ENCODE measurements around the gene GPC6. TPM values are rescaled to one million over a fixed set of nuclear protein-coding genes. Genes with fewer than 3 reads are reported as not detected.
"Not testable (repeated sequence)": the region's sequence is repeated elsewhere in the genome, so short reads cannot be mapped to it uniquely, and the experiment has no call there.

The GPC6 gene
- total RNA-seq, 1 donor from 2014 or later: 50.3 TPM

DNA sequence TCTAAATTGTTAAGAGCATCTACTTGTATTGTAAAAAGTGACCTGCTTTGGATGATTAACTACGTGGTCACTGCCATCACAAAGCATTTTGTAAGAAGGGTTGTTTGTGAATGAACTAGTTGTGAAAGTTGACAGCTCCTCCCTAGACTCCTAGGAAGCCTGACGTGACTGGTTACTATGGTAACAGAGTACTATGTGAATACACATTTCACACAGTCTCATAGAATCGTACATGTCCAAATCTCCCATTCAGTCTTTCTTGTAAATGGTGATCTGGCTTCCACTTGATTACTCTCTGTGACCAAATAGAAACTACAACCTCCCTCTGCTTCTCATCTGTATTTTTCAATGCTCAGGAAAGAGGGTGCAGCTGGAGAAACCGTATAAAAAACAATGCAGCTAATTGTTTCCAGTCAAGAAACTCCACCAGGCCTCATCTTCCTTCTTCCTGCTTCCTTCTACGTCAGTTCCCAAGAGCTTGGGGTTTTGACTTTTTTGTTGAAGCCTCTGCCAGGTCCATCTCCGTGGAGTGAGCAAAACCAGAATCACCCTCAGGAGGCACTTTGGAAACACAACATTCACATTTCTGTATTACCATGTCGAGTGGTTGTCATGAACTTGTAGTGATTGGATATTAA lies 83.4 kb downstream of the GPC6 start:
- H3K4me3 Mint-ChIP-seq (ENCODE audit: low read depth): no peak overlapping the region
- DNase-seq (ENCODE audit: low spot score, unreplicated experiment): no peak
- peak overlapping the region; percentile 63 for H3K27ac Mint-ChIP-seq
- H3K36me3 Mint-ChIP-seq (ENCODE audit: insufficient read depth): no peaks in the 10 kb centered on the region
- peaks cover 16% of the 10 kb centered on the region for H3K4me1 Mint-ChIP-seq (ENCODE audit: low read depth)
- no peaks in the 10 kb centered on the region for H3K9me3 Mint-ChIP-seq (ENCODE audit: low read depth)
- TF ChIP-seq, protein P1, sequence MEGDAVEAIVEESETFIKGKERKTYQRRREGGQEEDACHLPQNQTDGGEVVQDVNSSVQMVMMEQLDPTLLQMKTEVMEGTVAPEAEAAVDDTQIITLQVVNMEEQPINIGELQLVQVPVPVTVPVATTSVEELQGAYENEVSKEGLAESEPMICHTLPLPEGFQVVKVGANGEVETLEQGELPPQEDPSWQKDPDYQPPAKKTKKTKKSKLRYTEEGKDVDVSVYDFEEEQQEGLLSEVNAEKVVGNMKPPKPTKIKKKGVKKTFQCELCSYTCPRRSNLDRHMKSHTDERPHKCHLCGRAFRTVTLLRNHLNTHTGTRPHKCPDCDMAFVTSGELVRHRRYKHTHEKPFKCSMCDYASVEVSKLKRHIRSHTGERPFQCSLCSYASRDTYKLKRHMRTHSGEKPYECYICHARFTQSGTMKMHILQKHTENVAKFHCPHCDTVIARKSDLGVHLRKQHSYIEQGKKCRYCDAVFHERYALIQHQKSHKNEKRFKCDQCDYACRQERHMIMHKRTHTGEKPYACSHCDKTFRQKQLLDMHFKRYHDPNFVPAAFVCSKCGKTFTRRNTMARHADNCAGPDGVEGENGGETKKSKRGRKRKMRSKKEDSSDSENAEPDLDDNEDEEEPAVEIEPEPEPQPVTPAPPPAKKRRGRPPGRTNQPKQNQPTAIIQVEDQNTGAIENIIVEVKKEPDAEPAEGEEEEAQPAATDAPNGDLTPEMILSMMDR (IDR thresholded peaks at IDR 0.05; ENCODE audit: unreplicated experiment): no peak
- no peaks in the 10 kb centered on the region for H3K27me3 Mint-ChIP-seq

DNA sequence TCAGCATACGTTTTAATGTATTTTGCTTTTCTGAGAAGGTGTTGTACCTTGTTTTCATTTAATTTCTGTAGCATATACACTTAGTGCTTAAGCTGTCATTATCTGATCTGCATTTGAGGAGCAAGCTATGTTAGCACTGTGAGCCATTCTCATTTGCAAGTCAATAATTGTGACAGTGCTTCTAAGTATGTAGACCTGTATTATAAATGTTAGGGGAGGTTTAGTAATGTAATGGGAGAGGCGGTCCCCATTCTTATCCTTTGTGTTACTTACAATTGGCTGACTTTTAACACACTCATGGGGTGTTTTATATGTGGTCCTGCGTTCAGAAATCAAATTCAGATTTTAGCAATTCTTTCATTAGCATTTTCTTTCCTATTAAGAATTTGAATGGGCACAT lies 90.2 kb downstream of the GPC6 start:
- no peak for DNase-seq (ENCODE audit: low spot score, unreplicated experiment)
- peaks cover 8% of the 10 kb centered on the region for H3K4me1 Mint-ChIP-seq (ENCODE audit: low read depth)
- H3K9me3 Mint-ChIP-seq (ENCODE audit: low read depth): no peaks in the 10 kb centered on the region
- H3K27me3 Mint-ChIP-seq: no peaks in the 10 kb centered on the region
- H3K27ac Mint-ChIP-seq: no peak overlapping the region
- no peaks in the 10 kb centered on the region for H3K36me3 Mint-ChIP-seq (ENCODE audit: insufficient read depth)
- H3K4me3 Mint-ChIP-seq (ENCODE audit: low read depth): no peak overlapping the region
- TF ChIP-seq, protein P1 (IDR thresholded peaks at IDR 0.05; ENCODE audit: unreplicated experiment): no peak

DNA sequence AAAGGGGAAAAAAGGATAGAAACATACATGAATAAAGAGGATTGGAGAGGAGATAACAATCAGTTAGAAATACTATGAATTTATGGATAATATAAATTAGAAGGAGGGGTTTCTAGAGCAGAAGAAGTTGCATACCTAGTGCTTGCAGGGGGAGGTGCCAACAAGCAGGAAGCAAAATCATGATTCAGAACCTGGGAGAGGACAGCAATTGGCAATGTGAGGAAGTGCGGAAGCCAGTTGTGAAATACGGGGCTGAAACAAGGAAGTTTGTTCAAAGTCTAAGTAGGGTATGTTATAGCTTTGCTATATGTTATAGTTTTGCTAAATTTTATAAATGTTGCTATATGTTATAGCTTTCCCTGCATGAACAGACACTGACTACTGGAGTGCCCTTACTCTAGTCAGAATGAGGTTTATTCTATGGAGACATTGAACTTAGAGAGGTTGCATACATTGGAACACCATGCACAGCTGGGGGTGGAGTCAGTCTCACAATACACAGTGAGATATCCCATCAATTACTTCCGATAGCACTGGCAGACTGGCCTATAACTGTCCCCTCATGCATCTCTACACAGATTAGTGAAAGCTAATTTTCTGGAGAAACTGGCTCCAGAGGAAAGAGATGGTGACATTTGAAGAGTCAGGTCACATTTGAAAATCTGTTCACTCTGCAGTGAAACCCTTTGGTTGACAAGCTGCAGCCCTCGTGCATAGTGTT lies 92.1 kb downstream of the GPC6 start:
- no peaks in the 10 kb centered on the region for H3K27me3 Mint-ChIP-seq
- no peak overlapping the region for H3K4me3 Mint-ChIP-seq (ENCODE audit: low read depth)
- no peaks in the 10 kb centered on the region for H3K36me3 Mint-ChIP-seq (ENCODE audit: insufficient read depth)
- DNase-seq (ENCODE audit: low spot score, unreplicated experiment): no peak
- H3K27ac Mint-ChIP-seq: no peak overlapping the region
- peaks cover 8% of the 10 kb centered on the region for H3K4me1 Mint-ChIP-seq (ENCODE audit: low read depth)
- TF ChIP-seq, protein P1 (IDR thresholded peaks at IDR 0.05; ENCODE audit: unreplicated experiment): no peak
- no peaks in the 10 kb centered on the region for H3K9me3 Mint-ChIP-seq (ENCODE audit: low read depth)

DNA sequence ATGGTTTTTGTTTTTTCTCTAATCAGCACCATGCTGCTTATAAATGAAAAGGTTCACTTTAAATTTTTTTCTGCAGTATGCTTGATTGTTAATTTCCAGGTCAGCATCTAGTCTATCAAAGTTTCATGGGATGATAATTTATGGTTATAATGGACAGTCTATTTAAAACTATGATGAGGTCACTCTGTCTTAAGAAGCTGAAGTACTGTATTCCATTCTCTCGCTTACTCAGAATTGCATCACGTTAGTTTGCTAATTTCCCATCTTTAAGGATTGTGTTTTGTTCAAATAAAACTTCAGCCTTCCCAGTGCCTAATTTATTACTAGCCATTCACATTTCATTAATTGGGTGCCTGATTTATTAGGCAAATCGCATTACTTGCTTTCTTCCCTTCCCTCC lies 94.3 kb downstream of the GPC6 start:
- H3K4me1 Mint-ChIP-seq (ENCODE audit: low read depth): peaks cover 7% of the 10 kb centered on the region
- DNase-seq (ENCODE audit: low spot score, unreplicated experiment): no peak
- TF ChIP-seq, protein P1 (IDR thresholded peaks at IDR 0.05; ENCODE audit: unreplicated experiment): no peak
- no peak overlapping the region for H3K4me3 Mint-ChIP-seq (ENCODE audit: low read depth)
- H3K36me3 Mint-ChIP-seq (ENCODE audit: insufficient read depth): no peaks in the 10 kb centered on the region
- no peaks in the 10 kb centered on the region for H3K27me3 Mint-ChIP-seq
- no peak overlapping the region for H3K27ac Mint-ChIP-seq
- H3K9me3 Mint-ChIP-seq (ENCODE audit: low read depth): no peaks in the 10 kb centered on the region

DNA sequence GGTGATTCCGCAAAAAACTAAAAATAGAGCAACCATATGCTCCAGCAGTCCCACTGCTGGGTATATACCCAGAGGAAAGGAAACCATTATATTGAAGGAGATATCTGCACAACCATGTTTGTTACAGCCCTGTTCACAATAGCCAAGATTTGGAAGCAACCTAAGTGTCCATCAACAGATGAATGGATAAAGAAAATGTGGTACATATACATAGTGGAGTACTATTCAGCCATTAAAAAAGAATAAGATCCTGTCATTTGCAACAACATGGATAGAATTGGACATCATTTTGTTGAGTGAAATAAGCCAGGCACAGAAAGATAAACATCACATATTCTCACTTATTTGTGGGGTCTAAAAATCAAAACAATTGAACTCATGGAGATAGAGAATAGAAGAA lies 97.3 kb downstream of the GPC6 start:
- H3K36me3 Mint-ChIP-seq (ENCODE audit: insufficient read depth); H3K27me3 Mint-ChIP-seq; H3K9me3 Mint-ChIP-seq (ENCODE audit: low read depth); H3K27ac Mint-ChIP-seq; DNase-seq (ENCODE audit: low spot score, unreplicated experiment); H3K4me1 Mint-ChIP-seq (ENCODE audit: low read depth); H3K4me3 Mint-ChIP-seq (ENCODE audit: low read depth): not testable (repeated sequence)

Data from progenitor cell of endocrine pancreas (in vitro differentiated cells).